HCT116 (cell line): ENCODE results near the gene RACGAP1.

Experiments
- CEBPB ChIP-seq: IDR thresholded peaks from 2 replicates; pipeline ENCODE4 v1.6.1; 2012; ENCODE audit warnings: low read depth
- CTCF ChIP-seq, 3 experiments: fragments of 200-600 bp in 1 of 3; sonication (generic) in 1 of 3; IDR thresholded peaks in 2 of 3; conservative IDR thresholded peaks in 1 of 3; 2 replicates each; pipeline ENCODE4 v1.5.1; 2012 to 2017; ENCODE audit warnings: low read depth in 2 of 3, low read length in 2 of 3, antibody characterized with exemption in 1 of 3, borderline replicate concordance in 1 of 3, control low read depth in 1 of 3, mild to moderate bottlenecking in 1 of 3, mixed read lengths in 1 of 3, mixed run types in 1 of 3, moderate library complexity in 1 of 3; ENCODE audit not compliant: insufficient read depth in 1 of 3
- EZH2 ChIP-seq: fragments of 200-600 bp; sonication (generic); IDR thresholded peaks from 2 replicates; pipeline ENCODE4 v1.6.1; 2017; ENCODE audit warnings: antibody characterized with exemption, mixed run types
- POLR2A ChIP-seq: IDR thresholded peaks from 2 replicates; pipeline ENCODE4 v1.7.0; 2011; ENCODE audit warnings: borderline replicate concordance; ENCODE audit not compliant: insufficient read depth, insufficient read length; ENCODE audit errors: extremely low read depth
- REST ChIP-seq: IDR thresholded peaks from 2 replicates; pipeline ENCODE4 v1.6.1; 2012; ENCODE audit warnings: low read depth
- ZFX ChIP-seq: fragments of 450-650 bp; IDR thresholded peaks from 2 replicates; pipeline ENCODE4 v1.6.1; 2017

GRCh38 chr12:49948866-49949845, 76.1 kb downstream of the RACGAP1 start:
- TF ChIP-seq POLR2A: no peak
- no peak for TF ChIP-seq CTCF (IDR thresholded peaks at IDR 0.05 in 2 of 3, conservative IDR thresholded peaks at IDR 0.05 in 1 of 3; ENCODE audit: borderline replicate concordance in 1 of 3, insufficient read depth in 1 of 3, low read depth in 2 of 3, low read length in 2 of 3)
- no peak for TF ChIP-seq ZFX
- no peak for TF ChIP-seq EZH2
- no peak for TF ChIP-seq CEBPB
- no peak for TF ChIP-seq REST
